Frontal cortex (tissue), 4 donors: ENCODE data around the gene DAG1. TPM values are rescaled to one million over a fixed set of nuclear protein-coding genes. Genes with fewer than 3 reads are reported as not detected.
"Not testable (repeated sequence)": the region's sequence is repeated elsewhere in the genome, so short reads cannot be mapped to it uniquely, and the experiment has no call there.

ENCODE experiments used
- DNase-seq, 2 donors: peaks; one replicate each; pipeline ENCODE4 v3.0.0; 2012; ENCODE audit warnings: low spot score in 2 of 2
- FAIRE-seq: peaks from 2 replicates; lab custom pipeline; 2012; peaks lifted over from hg19 to GRCh38; lab: Jason Lieb, UNC
- total RNA-seq: library from RNA; depleted of rRNA; stranded (reverse); fragments of >200 nt; gene quantifications from one replicate; pipeline ENCODE4 v1.2.3, GENCODE V29; 2014
- donor health status: control.
- donor health status: control.
- donor health status: control.

The DAG1 gene
- total RNA-seq, 1 donor from 2014 or later, result 20.0 TPM

DNA sequence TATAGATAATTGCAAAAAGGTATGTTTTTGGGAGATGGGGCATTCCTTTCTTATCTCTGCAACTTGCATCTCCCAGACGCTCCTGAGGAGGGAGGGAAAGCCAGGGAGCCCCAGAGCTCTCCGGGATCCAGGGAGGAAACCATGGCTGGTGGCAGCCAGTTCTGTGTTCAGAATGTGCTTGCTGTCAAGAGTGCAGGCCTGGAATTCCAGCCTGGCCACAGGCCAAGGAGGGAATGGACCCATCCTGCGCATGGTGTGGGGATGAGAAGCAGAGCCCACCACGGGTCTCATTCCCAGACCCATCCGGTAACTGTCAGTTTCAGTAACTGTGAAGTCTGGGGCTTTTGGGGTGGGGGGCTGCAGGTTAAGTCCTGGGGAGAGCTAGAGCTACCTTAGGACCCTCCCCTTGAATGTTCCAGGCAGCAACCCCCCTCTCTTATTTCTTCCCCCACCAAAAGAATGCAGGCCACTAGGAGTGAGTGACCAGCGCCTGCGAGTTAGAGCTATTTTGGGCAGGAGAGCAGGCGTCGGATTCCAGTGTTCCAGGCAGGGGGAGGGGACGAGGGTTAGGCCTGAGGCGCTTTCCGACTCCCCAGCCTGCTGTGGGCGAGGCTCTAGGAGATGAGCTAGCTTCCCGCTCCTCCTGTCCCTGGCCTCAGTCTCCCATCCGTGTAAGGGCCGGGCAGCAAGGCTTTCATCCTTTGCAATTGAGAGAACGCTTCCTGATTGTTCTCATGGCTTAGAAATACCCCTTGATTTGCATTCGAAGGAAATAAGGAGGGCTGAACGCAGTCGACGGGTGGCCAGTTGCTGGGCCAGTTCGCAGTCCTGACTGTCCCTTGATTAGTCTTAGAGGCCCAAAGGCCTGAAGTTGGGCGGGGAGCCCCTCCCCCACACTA, 781 bp upstream of the DAG1 start:
- DNase-seq (peak; percentile 43 to 62), FAIRE-seq (no peak)

DNA sequence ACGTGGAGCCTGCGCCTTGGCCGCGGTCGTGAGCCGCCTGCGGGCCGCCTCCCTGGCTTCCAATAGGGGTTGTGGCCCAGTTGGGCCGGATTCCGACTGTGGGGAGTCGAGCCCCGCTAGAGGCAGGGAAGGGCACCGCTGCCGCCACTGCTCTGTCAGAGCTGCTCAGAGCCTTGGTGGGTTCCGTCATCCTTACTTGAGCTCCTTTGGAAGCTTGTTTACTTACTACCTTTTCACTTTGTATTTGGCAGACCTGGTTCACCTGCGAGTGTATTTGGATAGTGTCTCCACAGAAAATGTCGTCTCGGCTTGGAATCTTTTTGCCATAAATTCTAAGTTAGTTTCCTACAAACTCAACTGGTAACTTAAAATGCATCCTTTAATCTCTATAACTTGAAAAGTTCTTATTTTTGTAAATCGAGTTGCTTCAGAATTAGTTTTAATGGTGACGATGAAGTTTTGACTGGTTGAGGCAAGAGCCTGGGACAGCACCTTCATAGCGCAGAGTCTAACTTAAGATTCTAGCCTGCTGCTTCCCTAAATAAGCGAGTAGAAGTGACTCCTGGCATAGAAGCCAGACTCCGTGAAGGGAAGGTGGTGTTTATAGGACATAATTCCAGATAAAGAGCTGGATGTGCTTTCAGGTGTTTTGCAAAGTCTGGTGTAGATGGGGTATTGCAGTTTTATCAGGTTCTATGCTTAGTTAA, 800 bp downstream of the DAG1 start:
- FAIRE-seq (no peak), DNase-seq (no peak)

DNA sequence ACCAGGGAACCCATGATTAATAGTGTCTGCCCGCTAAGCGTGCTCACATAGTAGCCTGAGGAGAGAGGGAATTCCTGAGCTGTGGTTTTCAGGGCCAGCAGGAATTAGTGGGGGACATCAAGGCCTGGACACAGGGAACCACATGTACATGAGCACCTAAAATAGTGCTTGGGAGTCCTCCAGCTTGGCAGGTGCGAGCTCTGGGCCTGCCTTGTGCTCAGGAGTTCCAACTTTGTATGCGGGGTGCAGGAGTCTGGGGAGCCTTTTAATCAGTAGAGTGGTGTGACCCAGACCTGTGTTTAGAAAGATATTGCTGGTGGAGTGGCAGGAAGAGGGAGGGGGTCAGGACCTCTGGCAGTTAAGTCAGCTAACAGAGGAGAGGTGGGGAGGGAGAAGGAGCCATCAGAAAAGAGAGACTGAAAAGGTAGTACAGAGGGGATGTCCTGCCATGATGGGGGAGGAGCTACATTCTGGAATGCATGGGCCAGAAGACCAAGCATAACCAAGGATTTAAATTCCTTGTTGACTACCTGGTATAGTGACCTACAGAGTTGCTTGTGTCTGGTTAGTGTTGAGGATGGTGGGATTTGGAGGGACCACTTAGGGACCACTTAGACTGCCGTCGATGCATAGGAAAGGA, 1.9 kb downstream of the DAG1 start:
- no peak for FAIRE-seq
- no peak for DNase-seq

DNA sequence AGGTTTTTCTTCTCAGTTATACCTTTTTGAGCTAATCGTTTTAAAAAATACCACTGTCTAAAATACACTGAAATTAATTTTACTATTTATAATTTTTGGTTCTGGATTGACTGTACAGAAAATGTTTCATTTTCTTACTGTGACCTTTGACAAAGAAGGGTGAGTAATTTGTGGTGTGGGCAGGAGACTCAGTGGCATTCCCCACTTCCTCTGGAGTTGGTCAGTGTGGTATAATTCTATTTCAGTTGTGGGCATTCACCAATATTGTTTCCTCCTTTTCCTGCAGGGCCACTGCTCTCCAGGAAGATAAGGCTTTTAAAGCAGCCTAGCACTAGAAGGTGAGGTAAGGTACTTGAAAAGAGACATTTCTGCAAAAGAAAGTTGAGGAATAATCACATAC, 6.5 kb downstream of the DAG1 start:
- no peak for FAIRE-seq

DNA sequence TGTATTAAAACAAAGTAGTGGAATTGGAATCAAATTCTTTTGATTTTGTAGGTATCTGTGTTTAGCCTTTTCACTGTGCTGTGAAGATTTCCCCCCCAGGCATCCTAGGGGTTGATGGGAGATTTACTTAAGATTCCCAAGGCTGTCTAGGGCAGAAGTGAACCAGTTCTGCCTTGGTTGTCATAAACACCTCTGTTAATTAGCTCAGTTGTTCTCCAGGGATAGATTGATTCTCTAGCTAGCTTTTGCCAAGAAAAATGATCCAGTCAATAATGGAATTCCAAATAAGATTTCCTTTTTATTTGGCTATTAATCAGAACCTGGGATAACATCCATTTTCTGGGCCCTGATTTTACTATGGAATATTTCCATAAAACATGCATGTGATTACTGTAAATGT, 12.7 kb downstream of the DAG1 start:
- DNase-seq (no peak), FAIRE-seq (no peak)

More for the DNA sequence above, 6.5 kb downstream of the DAG1 start:
- DNase-seq, result no peak

DNA sequence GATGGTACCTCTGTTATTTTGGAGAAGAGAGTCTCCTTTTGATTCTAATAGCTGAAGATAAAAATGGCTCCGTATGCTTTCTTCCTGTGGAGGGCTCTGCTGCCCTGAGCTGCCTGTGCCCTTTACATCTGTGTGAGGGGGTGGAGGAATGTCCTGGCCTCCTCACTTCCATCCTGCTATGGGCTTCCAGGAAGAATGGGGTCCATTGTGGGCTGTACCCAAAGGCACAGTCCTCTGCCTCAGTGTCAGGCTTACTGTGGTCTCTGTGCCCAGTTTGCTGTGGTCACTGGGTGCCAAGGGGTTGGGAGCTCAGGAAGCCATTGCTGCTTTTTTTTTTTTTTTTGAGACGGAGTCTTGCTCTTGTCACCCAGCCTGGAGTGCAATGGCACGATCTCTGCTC, 14.4 kb downstream of the DAG1 start:
- DNase-seq (no peak), FAIRE-seq (no peak)

DNA sequence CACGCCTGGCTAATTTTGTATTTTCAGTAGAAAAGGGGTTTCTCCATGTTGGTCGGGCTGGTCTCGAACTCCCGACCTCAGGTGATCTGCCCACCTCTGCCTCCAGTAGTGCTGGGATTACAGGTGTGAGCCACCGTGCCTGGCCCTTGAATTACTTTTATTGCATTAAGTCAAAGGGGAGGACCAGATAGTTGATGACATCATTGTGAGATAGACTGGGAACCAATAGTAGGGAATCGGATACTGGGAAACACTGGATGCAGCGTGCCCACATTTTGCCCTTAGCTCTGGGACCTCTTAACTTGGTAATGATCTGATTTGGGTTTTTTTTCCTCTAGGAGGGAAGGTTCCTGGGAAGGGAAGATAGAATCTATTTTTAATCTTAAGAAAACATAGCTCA, 19.2 kb downstream of the DAG1 start:
- DNase-seq, result no peak
- no peak for FAIRE-seq

DNA sequence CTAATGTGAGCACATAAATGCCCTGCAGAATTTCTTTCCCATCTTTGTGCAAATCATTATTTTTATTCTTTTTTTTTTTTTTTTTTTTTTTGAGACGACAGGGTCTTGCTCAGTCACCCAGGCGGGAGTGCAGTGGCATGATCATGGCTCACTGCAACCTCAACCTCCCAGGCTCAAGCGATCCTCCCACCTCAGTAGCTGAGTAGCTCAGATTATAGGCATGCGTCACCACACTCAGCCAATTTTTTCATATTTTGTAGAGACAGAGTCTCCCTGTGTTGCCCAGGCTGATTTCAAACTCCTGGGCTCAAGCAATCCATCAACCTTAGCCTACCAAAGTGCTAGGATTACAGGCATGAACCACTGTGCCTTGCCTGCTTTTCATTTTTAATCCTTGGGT, 22.9 kb downstream of the DAG1 start:
- no peak for FAIRE-seq
- DNase-seq, result no peak

DNA sequence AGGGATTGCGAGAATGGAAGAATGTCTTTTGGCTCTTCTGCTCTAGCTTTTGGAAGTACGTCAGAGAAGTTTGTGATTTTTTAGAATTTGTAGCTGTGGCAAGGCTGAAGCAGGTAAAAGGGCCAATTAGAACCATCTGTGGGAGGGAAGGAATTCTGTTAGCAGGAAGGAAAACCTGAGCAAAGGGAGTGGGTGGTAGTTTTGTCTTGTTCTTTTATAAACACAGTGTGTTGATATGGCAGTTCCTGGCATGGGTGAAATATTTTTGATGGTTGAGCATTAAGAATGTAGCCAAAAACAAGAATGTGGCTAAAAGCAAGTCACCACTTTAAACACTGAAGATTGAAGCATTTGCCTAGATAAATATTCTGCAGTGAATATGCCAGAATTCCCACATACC, 23.8 kb downstream of the DAG1 start:
- no peak for DNase-seq
- no peak for FAIRE-seq

DNA sequence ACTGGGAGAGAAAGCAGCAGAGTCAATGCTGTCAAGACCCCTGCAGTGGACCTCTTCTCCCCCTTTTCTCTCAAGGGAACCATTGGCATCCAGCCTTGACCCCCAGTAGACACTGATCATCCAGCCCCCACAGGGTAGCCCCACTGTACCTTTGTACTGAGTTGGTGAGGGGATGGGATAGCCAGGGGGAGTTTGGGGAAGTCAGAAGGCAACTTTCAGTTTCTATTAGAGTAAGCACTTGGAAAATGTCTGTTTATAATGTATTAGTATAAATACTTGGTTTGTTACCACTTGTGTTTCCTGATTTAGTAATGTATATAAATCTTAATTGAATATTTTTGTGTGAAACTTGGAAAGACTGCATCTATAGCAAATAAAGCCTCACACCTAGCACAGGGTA, 25.0 kb downstream of the DAG1 start:
- DNase-seq, result no peak
- no peak for FAIRE-seq

DNA sequence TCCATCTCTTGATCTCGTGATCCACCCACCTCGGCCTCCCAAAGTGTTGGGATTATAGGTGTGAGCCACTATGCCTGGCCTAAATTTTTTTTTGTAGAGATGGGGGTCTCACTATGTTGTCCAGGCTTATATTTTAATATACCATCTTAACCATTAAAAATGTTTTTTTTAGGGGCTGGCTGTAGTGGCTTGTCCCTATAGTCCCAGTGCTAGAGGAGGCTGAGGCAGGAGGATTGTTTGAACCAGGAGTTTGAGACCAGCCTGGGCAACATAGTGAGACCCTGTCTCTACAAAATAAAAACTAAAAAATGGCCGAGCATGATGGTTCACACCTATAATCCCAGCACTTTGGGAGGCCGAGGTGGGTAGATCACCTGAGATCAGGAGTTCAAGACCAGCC, 26.8 kb downstream of the DAG1 start:
- DNase-seq, FAIRE-seq: not testable (repeated sequence)

DNA sequence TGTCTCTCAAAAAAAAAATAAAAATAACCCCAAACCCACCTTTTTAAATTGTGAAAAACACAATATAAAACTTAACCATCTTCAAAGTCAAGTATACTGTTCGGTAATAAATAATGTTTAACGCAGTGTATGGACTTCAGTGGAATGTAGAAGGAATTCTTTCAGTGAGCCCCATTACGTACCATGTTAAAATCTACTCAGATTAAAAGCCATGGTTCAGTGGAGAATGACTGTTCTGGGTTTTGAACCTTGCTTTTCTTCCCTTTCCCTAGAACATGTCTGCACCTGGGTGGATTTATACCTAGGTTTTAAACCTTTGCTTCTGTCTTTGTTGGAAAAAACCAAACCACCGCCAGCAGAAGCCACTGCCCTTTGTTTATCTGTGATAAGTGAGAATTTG, 27.5 kb downstream of the DAG1 start:
- FAIRE-seq, result no peak
- DNase-seq, result no peak

DNA sequence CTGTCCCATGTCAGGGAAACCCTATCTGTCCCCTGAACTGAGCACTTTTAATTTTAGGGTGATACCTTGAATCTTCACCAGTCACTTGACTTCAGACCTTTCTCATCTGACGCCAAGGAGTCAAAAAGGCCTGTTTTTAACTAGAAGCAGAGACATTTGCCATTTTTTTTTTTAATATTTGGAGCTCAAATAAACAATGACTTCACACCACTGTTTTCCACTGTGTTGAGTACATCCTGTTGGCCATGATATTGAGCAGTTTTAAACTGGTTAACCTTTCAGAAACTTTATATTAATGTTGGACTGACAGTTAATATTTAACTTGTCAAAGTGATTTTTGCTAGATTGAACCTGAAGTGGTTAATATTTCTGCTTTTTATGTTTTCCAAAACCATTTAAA, 28.2 kb downstream of the DAG1 start:
- DNase-seq (no peak), FAIRE-seq (no peak)

DNA sequence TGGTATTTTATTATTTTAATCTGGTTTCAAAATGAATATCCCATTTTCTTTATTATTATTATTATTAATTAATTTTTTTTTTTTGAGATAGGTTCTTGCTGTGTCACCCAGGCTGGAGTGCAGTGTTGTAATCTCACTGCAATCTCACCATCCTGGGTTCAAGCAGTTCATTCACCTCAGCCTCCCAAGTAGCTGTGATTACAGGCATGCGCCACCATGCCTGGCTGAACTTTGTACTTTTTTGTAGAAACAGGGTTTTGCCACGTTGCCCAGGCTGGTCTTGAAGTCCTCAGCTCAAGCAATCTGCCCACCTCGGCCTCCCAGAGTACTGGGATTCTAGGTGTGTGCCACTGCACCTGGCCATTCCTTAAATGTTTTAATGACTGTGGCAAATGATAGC, 28.6 kb downstream of the DAG1 start:
- DNase-seq (no peak), FAIRE-seq (no peak)

DNA sequence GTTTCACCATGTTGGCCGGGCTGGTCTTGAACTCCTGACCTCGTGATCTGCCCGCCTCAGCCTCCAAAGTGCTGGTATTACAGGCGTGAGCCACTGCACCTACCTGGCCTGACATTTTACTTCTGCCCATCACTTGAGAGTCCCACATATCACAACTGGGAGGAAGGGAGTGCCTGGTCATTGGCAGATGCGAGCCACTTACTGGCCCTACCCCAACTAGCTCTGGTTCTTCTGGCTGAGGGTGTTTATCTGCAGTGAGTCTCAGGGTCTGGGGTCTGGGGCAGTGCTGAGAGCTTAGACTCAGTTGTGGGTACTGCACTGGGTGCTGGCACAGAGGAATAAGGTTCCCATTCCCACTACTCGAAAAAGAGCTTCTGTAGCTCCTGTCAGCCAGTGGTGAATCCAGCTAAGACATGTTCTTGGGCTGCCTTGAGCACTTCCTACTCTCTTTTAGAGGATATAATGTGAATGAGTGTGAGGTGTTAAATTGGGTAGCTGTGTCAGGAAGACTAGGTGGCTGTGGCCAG, 30.2 kb downstream of the DAG1 start:
- FAIRE-seq, result no peak
- DNase-seq, result no peak

DNA sequence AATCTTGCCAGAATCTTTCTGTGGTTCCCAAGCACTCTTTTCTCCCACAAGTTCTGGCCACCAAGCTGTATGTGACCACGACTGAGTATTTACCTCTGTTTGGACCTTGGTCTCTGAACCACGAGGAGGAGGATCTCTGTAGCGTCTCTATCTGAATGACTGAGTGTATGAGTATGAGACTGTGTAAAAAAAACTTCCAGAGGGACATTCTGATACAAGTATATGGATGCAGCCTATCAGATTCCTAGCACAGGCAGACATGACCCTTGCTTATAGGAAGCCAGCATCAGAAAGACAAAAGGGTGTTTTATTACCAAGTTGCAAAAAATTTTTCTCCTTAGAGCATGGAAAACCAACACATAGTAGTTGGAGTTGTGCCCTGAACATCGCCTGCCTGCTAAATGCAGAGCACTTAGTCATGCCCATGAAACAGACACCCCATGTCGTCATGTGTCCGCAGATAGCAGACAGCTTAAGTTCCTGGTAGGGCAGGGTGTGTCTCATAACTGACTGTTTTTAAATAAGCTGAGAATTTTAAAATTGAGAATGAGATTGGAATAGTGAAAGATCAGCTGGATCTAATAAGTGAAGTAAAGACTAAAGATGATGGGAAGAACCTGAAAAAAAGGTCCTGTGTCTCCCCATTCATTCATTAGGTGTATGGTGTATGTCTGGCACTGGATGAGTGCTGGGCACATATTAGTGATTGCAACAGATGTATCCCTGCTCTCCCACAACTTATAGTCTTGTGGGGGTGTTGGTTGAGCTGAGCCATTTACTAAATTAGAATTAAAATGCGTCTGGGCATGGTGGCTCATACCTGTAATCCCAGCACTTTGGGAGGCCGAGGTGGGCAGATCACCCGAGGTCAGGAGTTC, 30.9 kb downstream of the DAG1 start:
- FAIRE-seq (no peak), DNase-seq (no peak)

DNA sequence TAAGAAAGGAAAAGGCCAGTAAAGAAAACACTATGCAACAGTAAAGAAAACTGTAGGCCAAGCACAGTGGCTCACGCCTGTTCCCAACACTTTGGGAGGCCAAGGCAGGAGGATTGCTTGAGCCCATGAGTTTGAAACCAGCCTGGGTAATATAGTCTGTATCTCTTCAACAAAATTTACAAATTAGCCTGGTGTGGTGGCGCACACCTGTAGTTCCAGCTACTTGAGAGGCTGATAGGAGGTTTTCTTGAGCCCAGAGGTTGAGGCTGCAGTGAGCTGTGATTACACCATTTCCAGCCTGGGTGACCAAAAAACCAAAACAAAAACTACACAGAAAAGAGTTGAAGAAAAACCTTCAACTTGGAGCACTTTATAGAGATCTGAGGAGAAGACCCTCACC, 31.8 kb downstream of the DAG1 start:
- FAIRE-seq (no peak), DNase-seq (no peak)

DNA sequence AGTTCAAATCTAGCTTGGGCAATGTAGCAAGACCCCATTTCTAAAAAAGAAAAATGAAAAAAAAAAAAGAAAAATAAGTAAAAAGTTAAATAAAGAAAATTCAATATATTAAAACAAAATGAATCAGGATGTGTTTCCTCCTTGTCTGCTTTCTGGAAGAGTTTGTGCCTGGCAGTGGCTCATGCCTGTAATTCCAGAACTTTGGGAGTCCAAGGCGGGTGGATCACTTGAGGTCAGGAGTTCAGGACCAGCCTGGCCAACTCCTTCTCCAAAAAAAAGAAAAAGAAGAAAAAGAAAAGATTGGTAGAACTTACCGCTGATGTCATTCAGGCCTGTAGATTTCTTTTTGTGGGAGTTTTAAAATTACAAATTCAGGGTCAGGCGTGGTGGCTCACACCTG, 36.8 kb downstream of the DAG1 start:
- no peak for DNase-seq

DNA sequence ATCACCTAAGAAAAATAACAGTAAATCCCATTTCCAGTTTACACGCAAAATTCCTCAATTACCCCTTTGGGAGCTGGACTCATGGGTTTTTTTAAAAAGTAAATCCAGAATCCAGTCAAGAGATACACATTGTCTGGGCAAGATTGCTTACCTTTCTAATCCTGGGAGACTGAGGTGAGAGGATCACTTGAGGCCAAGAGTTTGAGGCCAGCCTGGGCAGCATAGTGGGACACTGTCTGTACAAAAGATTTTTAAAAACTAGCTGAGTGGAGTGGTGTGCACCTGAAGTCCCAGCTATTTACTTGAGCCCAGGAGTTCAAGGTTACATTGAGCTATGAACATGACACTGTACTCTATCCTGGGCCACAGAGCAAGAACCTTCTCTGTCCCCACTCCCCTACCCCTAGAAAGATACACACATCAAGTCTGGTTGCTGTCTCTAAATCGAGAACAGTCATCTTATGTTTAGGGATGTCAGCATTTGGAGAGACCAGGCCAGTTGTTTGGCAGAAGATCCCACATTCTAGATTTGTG, 39.0 kb downstream of the DAG1 start:
- FAIRE-seq (no peak), DNase-seq (no peak)

More for the DNA sequence above, 36.8 kb downstream of the DAG1 start:
- no peak for FAIRE-seq
